CD4-positive, alpha-beta memory T cell (primary cell): ENCODE measurements around the gene IFIT2. TPM values are rescaled to one million over a fixed set of nuclear protein-coding genes. Genes with fewer than 3 reads are reported as not detected.

Source experiments
- CTCF ChIA-PET: fragments of 350-600 bp; sonication (Branson Sonifier 250); formaldehyde crosslinking; loops from one replicate; lab custom pipeline; 2021; ENCODE audit warnings: inconsistent platforms; ENCODE audit not compliant: partially characterized antibody; lab: Charles Lee
- POLR2A ChIA-PET: fragments of 350-600 bp; sonication (Branson Sonifier 250); formaldehyde crosslinking; loops from one replicate; lab custom pipeline; 2021; ENCODE audit not compliant: partially characterized antibody; lab: Charles Lee
- DNase-seq, 5 donors: peaks; one replicate each; pipeline versions ENCODE4 v3.0.0 to v3.0.0-alpha.2; 2020 to 2022; ENCODE audit warnings: mixed read lengths in 1 of 5
- H3K27ac ChIP-seq: one replicate; pipeline ENCODE4 v1.7.0; 2013; ENCODE audit warnings: low read depth, low read length
- H3K27me3 ChIP-seq: 2 replicates; pipeline ENCODE4 v1.7.0; 2013; ENCODE audit warnings: mild to moderate bottlenecking, low read length, moderate library complexity; ENCODE audit not compliant: insufficient read depth
- H3K36me3 ChIP-seq: 2 replicates; pipeline ENCODE4 v1.7.0; 2013; ENCODE audit warnings: mild to moderate bottlenecking, low read length, moderate library complexity; ENCODE audit not compliant: insufficient read depth
- H3K4me1 ChIP-seq: 2 replicates; pipeline ENCODE4 v1.7.0; 2013; ENCODE audit warnings: mild to moderate bottlenecking, low read length, moderate library complexity; ENCODE audit not compliant: insufficient read depth
- H3K4me3 ChIP-seq, 2 donors: one replicate each; pipeline ENCODE4 v1.7.0; 2013; ENCODE audit warnings: low read length in 2 of 2, mild to moderate bottlenecking in 1 of 2
- H3K9me3 ChIP-seq, 2 donors: one replicate each; pipeline ENCODE4 v1.7.0; 2013; ENCODE audit warnings: low read length in 2 of 2, control low read depth in 1 of 2; ENCODE audit not compliant: control insufficient read depth in 1 of 2
- H3K27ac Mint-ChIP-seq, 7 donors: one replicate each; pipeline ENCODE4 v1.8.0; 2020 to 2021; ENCODE audit warnings: mixed read lengths in 7 of 7, mild to moderate bottlenecking in 6 of 7, inconsistent platforms in 3 of 7, moderate library complexity in 3 of 7
- H3K27me3 Mint-ChIP-seq, 2 donors: one replicate each; pipeline ENCODE4 v1.8.0; 2020 to 2021; ENCODE audit warnings: mixed read lengths in 2 of 2
- H3K36me3 Mint-ChIP-seq, 2 donors: one replicate each; pipeline ENCODE4 v1.8.0; 2020 to 2021; ENCODE audit warnings: mixed read lengths in 2 of 2, inconsistent platforms in 1 of 2, mild to moderate bottlenecking in 1 of 2
- H3K4me1 Mint-ChIP-seq, 4 donors: one replicate each; pipeline ENCODE4 v1.8.0; 2020 to 2021; ENCODE audit warnings: mixed read lengths in 4 of 4, mild to moderate bottlenecking in 1 of 4
- H3K4me3 Mint-ChIP-seq, 8 donors: one replicate each; pipeline ENCODE4 v1.8.0; 2020 to 2021; ENCODE audit warnings: mixed read lengths in 8 of 8, mild to moderate bottlenecking in 7 of 8, moderate library complexity in 6 of 8, inconsistent platforms in 3 of 8
- H3K9me3 Mint-ChIP-seq, 8 donors: one replicate each; pipeline ENCODE4 v1.8.0; 2020 to 2021; ENCODE audit warnings: mixed read lengths in 8 of 8, mild to moderate bottlenecking in 5 of 8, inconsistent platforms in 3 of 8, moderate library complexity in 1 of 8
- intact Hi-C: fragments of 100-400 bp; cut with micrococcal nuclease; formaldehyde crosslinking; loops from one replicate; pipeline ENCODE4 v1.15.1; 2023
- polyA plus RNA-seq, 2 donors: library from polyadenylated mRNA; unstranded; fragments of 300-500 nt; fragmentation: Illumina TruSeq; gene quantifications; one replicate each; pipeline ENCODE4 v1.2.3, GENCODE V29; 2021
- total RNA-seq, 2 experiments: library from RNA; stranded (reverse); gene quantifications; one replicate each; pipeline ENCODE4 v1.2.3, GENCODE V29; 2021

Gene IFIT2
- total and polyA plus RNA-seq, 4 experiments from 2014 or later: 3.5 to 10.7 (median 9.8) TPM

GRCh38 chr10:89344156-89344555 lies 42.3 kb downstream of the IFIT2 start:
- ChIA-PET CTCF (interaction anchor here (1.2 to 1.3 kb wide), 2 partner anchors 11 to 24 kb away, joined by 3 to 4 read pairs; no protein-coding TSS in a partner anchor), POLR2A (no interaction called here)
- peaks cover 0 to 2% of the 10 kb centered on the region in 2 donors for H3K27me3 Mint-ChIP-seq
- H3K36me3 Mint-ChIP-seq: peaks cover 8 to 9% of the 10 kb centered on the region in 2 donors
- DNase-seq: no peak
- Histone ChIP-seq H3K27me3 (no peaks in the 10 kb centered on the region), H3K4me3 (no peak overlapping the region), H3K36me3 (peaks cover 8% of the 10 kb centered on the region), H3K27ac (no peak overlapping the region), H3K4me1 (no peaks in the 10 kb centered on the region), H3K9me3 (no peaks in the 10 kb centered on the region)
- no peak overlapping the region for H3K4me3 Mint-ChIP-seq
- no peaks in the 10 kb centered on the region for H3K9me3 Mint-ChIP-seq
- no peak overlapping the region for H3K27ac Mint-ChIP-seq
- intact Hi-C loops: no loop called here
- H3K4me1 Mint-ChIP-seq: peaks cover 0 to 2% (median 0%) of the 10 kb centered on the region in 4 donors

GRCh38 chr10:89345367-89346000 lies 43.6 kb downstream of the IFIT2 start:
- Histone ChIP-seq H3K4me3 (no peak overlapping the region), H3K4me1 (no peaks in the 10 kb centered on the region), H3K27me3 (no peaks in the 10 kb centered on the region), H3K27ac (no peak overlapping the region), H3K36me3 (no peaks in the 10 kb centered on the region), H3K9me3 (no peaks in the 10 kb centered on the region)
- H3K4me1 Mint-ChIP-seq: peaks cover under 1 to 4% (median 1%) of the 10 kb centered on the region in 4 donors
- H3K4me3 Mint-ChIP-seq: no peak overlapping the region
- no peak overlapping the region for H3K27ac Mint-ChIP-seq
- no peak for DNase-seq
- peaks cover under 1 to 4% of the 10 kb centered on the region in 2 donors for H3K27me3 Mint-ChIP-seq
- H3K9me3 Mint-ChIP-seq: no peaks in the 10 kb centered on the region
- POLR2A ChIA-PET: no interaction called here
- intact Hi-C loops: no loop called here
- peaks cover 0 to 2% of the 10 kb centered on the region in 2 donors for H3K36me3 Mint-ChIP-seq
- CTCF ChIA-PET: no interaction called here

GRCh38 chr10:89346405-89347254 lies 44.8 kb downstream of the IFIT2 start:
- H3K27me3 ChIP-seq: no peaks in the 10 kb centered on the region
- no peak for DNase-seq
- Mint-ChIP-seq H3K36me3 (no peaks in the 10 kb centered on the region), H3K4me3 (no peak overlapping the region), H3K27ac (no peak overlapping the region), H3K27me3 (peaks cover 2 to 4% of the 10 kb centered on the region in 2 donors), H3K4me1 (peaks cover 4 to 12% (median 6%) of the 10 kb centered on the region in 4 donors), H3K9me3 (no peaks in the 10 kb centered on the region)
- ChIA-PET CTCF (interaction anchor here (1.1 kb wide), 1 partner anchor 52 kb away, joined by 3 read pairs; no protein-coding TSS in a partner anchor), POLR2A (no interaction called here)
- no peaks in the 10 kb centered on the region for H3K9me3 ChIP-seq
- no peak overlapping the region for H3K27ac ChIP-seq
- H3K4me3 ChIP-seq: no peak overlapping the region
- intact Hi-C loops: no loop called here
- H3K4me1 ChIP-seq: peaks cover 6% of the 10 kb centered on the region
- H3K36me3 ChIP-seq: no peaks in the 10 kb centered on the region

- peaks cover 2 to 6% of the 10 kb centered on the region in 2 donors for H3K27me3 Mint-ChIP-seq
- peaks cover 4 to 17% (median 6%) of the 10 kb centered on the region in 4 donors for H3K4me1 Mint-ChIP-seq
- no peaks in the 10 kb centered on the region for H3K36me3 ChIP-seq
- H3K27ac ChIP-seq: no peak overlapping the region
- H3K36me3 Mint-ChIP-seq: no peaks in the 10 kb centered on the region
- intact Hi-C loops: no loop called here
- H3K9me3 Mint-ChIP-seq: no peaks in the 10 kb centered on the region
- ChIA-PET CTCF (interaction anchor here (1.0 kb wide), 1 partner anchor 11 kb away, joined by 3 read pairs; no protein-coding TSS in a partner anchor), POLR2A (no interaction called here)
- DNase-seq: no peak
- H3K9me3 ChIP-seq: no peaks in the 10 kb centered on the region
- H3K4me3 ChIP-seq: no peak overlapping the region
- no peaks in the 10 kb centered on the region for H3K27me3 ChIP-seq
- H3K27ac Mint-ChIP-seq: no peak overlapping the region
- peaks cover 6% of the 10 kb centered on the region for H3K4me1 ChIP-seq
- no peak overlapping the region for H3K4me3 Mint-ChIP-seq
Observed at GRCh38 chr10:89347701-89348457, 46.0 kb downstream of the IFIT2 start.

GRCh38 chr10:89348481-89348880 lies 46.6 kb downstream of the IFIT2 start:
- intact Hi-C loops: no loop called here
- Mint-ChIP-seq H3K27me3 (peaks cover 2 to 5% of the 10 kb centered on the region in 2 donors), H3K27ac (no peak overlapping the region), H3K9me3 (no peaks in the 10 kb centered on the region), H3K4me1 (peaks cover 4 to 17% (median 6%) of the 10 kb centered on the region in 4 donors), H3K36me3 (no peaks in the 10 kb centered on the region), H3K4me3 (no peak overlapping the region)
- Histone ChIP-seq H3K27ac (no peak overlapping the region), H3K27me3 (no peaks in the 10 kb centered on the region), H3K4me1 (peaks cover 6% of the 10 kb centered on the region), H3K9me3 (no peaks in the 10 kb centered on the region), H3K36me3 (no peaks in the 10 kb centered on the region), H3K4me3 (no peak overlapping the region)
- POLR2A ChIA-PET: no interaction called here
- CTCF ChIA-PET: interaction anchor here (1.0 kb wide), 1 partner anchor 11 kb away, joined by 3 read pairs; no protein-coding TSS in a partner anchor
- no peak for DNase-seq

GRCh38 chr10:89348975-89349374 lies 47.1 kb downstream of the IFIT2 start:
- Histone ChIP-seq H3K27ac (no peak overlapping the region), H3K4me3 (no peak overlapping the region), H3K36me3 (no peaks in the 10 kb centered on the region), H3K27me3 (no peaks in the 10 kb centered on the region), H3K9me3 (no peaks in the 10 kb centered on the region), H3K4me1 (peaks cover 6% of the 10 kb centered on the region)
- POLR2A ChIA-PET: no interaction called here
- CTCF ChIA-PET: no interaction called here
- Mint-ChIP-seq H3K4me3 (no peak overlapping the region), H3K27me3 (peaks cover 2 to 6% of the 10 kb centered on the region in 2 donors), H3K36me3 (peaks cover 0 to 3% of the 10 kb centered on the region in 2 donors), H3K9me3 (peaks cover 0 to 2% (median 0%) of the 10 kb centered on the region in 8 donors), H3K4me1 (peaks cover 4 to 17% (median 6%) of the 10 kb centered on the region in 4 donors), H3K27ac (no peak overlapping the region)
- intact Hi-C loops: no loop called here
- no peak for DNase-seq
